Activated T-cell treated with anti-CD3 and anti-CD28 coated beads, Interleukin-2, amount 50 U/mL, for 24 hours (primary cell): ENCODE results near the gene CHST2.
"Not testable (repeated sequence)": the region's sequence is repeated elsewhere in the genome, so short reads cannot be mapped to it uniquely, and the experiment has no call there.

Experiments
- DNase-seq: peaks from one replicate; pipeline ENCODE4 v3.0.0-alpha.2; 2020
- H3K27ac Mint-ChIP-seq: 2 replicates; pipeline ENCODE4 v1.8.0; 2020; ENCODE audit warnings: mild to moderate bottlenecking, mixed read lengths
- H3K27me3 Mint-ChIP-seq: 2 replicates; pipeline ENCODE4 v1.8.0; 2020; ENCODE audit warnings: mixed read lengths
- H3K36me3 Mint-ChIP-seq: 2 replicates; pipeline ENCODE4 v1.8.0; 2020; ENCODE audit warnings: low read depth, mixed read lengths
- H3K4me1 Mint-ChIP-seq: 2 replicates; pipeline ENCODE4 v1.8.0; 2020; ENCODE audit warnings: low read depth, mixed read lengths
- H3K4me3 Mint-ChIP-seq: 2 replicates; pipeline ENCODE4 v1.8.0; 2020; ENCODE audit warnings: mild to moderate bottlenecking, moderate library complexity, mixed read lengths
- H3K9me3 Mint-ChIP-seq: 2 replicates; pipeline ENCODE4 v1.8.0; 2020; ENCODE audit warnings: mixed read lengths

CHST2 gene

GRCh38 chr3:143119009-143119914 is at the start of gene CHST2:
TSS of gene CHST2 (plus strand) at chr3:143119771. CDS start at chr3:143120817, 1,046 bp downstream.
- H3K27ac Mint-ChIP-seq, result peak within 1 kb of the TSS; percentile 52
- H3K4me3 Mint-ChIP-seq, result peak within 1 kb of the TSS; percentile 85
- H3K9me3 Mint-ChIP-seq, result no peaks in the 10 kb centered on the region
- H3K27me3 Mint-ChIP-seq, result peaks cover 8% of the 10 kb centered on the region
- peak; percentile 84 for DNase-seq
- H3K36me3 Mint-ChIP-seq, result peaks cover 5% of the 10 kb centered on the region
- peaks cover 38% of the 10 kb centered on the region for H3K4me1 Mint-ChIP-seq

GRCh38 chr3:143070977-143071551 is 48.5 kb upstream of the CHST2 start:
- H3K9me3 Mint-ChIP-seq, result no peaks in the 10 kb centered on the region
- DNase-seq, result no peak
- H3K27me3 Mint-ChIP-seq, result no peaks in the 10 kb centered on the region
- no peaks in the 10 kb centered on the region for H3K36me3 Mint-ChIP-seq
- H3K27ac Mint-ChIP-seq, result no peak overlapping the region
- no peaks in the 10 kb centered on the region for H3K4me1 Mint-ChIP-seq
- H3K4me3 Mint-ChIP-seq, result no peak overlapping the region

GRCh38 chr3:143071776-143072175 is 47.8 kb upstream of the CHST2 start:
- Mint-ChIP-seq H3K4me3 (no peak overlapping the region), H3K36me3 (no peaks in the 10 kb centered on the region), H3K9me3 (no peaks in the 10 kb centered on the region), H3K27me3 (no peaks in the 10 kb centered on the region), H3K27ac (no peak overlapping the region), H3K4me1 (no peaks in the 10 kb centered on the region)
- DNase-seq, result no peak

GRCh38 chr3:143072298-143073020 is 47.1 kb upstream of the CHST2 start:
- DNase-seq, result not testable (repeated sequence)

GRCh38 chr3:143073541-143073940 is 46.0 kb upstream of the CHST2 start:
- not testable (repeated sequence) for H3K4me1 Mint-ChIP-seq, H3K9me3 Mint-ChIP-seq, H3K27me3 Mint-ChIP-seq, H3K4me3 Mint-ChIP-seq, DNase-seq, H3K36me3 Mint-ChIP-seq, H3K27ac Mint-ChIP-seq

More at GRCh38 chr3:143072298-143073020, 47.1 kb upstream of the CHST2 start:
- not testable (repeated sequence) for H3K4me3 Mint-ChIP-seq, H3K27me3 Mint-ChIP-seq, H3K36me3 Mint-ChIP-seq, H3K4me1 Mint-ChIP-seq, H3K9me3 Mint-ChIP-seq, H3K27ac Mint-ChIP-seq

- H3K9me3 Mint-ChIP-seq, H3K36me3 Mint-ChIP-seq, H3K27me3 Mint-ChIP-seq: not testable (repeated sequence)
These were observed 45.6 kb upstream of the CHST2 start for GRCh38 chr3:143073983-143074382.

GRCh38 chr3:143078883-143079282 is 40.7 kb upstream of the CHST2 start:
- Mint-ChIP-seq H3K36me3 (no peaks in the 10 kb centered on the region), H3K4me3 (no peak overlapping the region), H3K27me3 (no peaks in the 10 kb centered on the region), H3K9me3 (no peaks in the 10 kb centered on the region), H3K27ac (no peak overlapping the region), H3K4me1 (peaks cover 19% of the 10 kb centered on the region)
- DNase-seq, result no peak

More at GRCh38 chr3:143073983-143074382, 45.6 kb upstream of the CHST2 start:
- H3K4me1 Mint-ChIP-seq, H3K27ac Mint-ChIP-seq, DNase-seq, H3K4me3 Mint-ChIP-seq: not testable (repeated sequence)

GRCh38 chr3:143080196-143080595 is 39.4 kb upstream of the CHST2 start:
- Mint-ChIP-seq H3K27ac (no peak overlapping the region), H3K9me3 (no peaks in the 10 kb centered on the region), H3K4me1 (peaks cover 22% of the 10 kb centered on the region), H3K27me3 (peaks cover 2% of the 10 kb centered on the region), H3K36me3 (no peaks in the 10 kb centered on the region), H3K4me3 (no peak overlapping the region)
- DNase-seq, result no peak

- Mint-ChIP-seq H3K27ac (peak overlapping the region; percentile 90), H3K36me3 (no peaks in the 10 kb centered on the region), H3K4me3 (peak overlapping the region; percentile 34), H3K27me3 (peaks cover 2% of the 10 kb centered on the region), H3K4me1 (peaks cover 22% of the 10 kb centered on the region), H3K9me3 (no peaks in the 10 kb centered on the region)
- no peak for DNase-seq
These were observed 38.2 kb upstream of the CHST2 start for GRCh38 chr3:143081365-143081764.

- peak overlapping the region; percentile 34 for H3K4me3 Mint-ChIP-seq
- peak overlapping the region; percentile 90 for H3K27ac Mint-ChIP-seq
- peaks cover 22% of the 10 kb centered on the region for H3K4me1 Mint-ChIP-seq
These were observed 37.5 kb upstream of the CHST2 start for GRCh38 chr3:143081844-143082778.

GRCh38 chr3:143083781-143084180 is 35.8 kb upstream of the CHST2 start:
- H3K9me3 Mint-ChIP-seq, result no peaks in the 10 kb centered on the region
- H3K4me1 Mint-ChIP-seq, result peaks cover 19% of the 10 kb centered on the region
- H3K27me3 Mint-ChIP-seq, result peaks cover 2% of the 10 kb centered on the region
- H3K36me3 Mint-ChIP-seq, result no peaks in the 10 kb centered on the region
- no peak for DNase-seq
- no peak overlapping the region for H3K4me3 Mint-ChIP-seq
- no peak overlapping the region for H3K27ac Mint-ChIP-seq

More at GRCh38 chr3:143081844-143082778, 37.5 kb upstream of the CHST2 start:
- DNase-seq, result peak; percentile 43
- Mint-ChIP-seq H3K9me3 (no peaks in the 10 kb centered on the region), H3K27me3 (peaks cover 2% of the 10 kb centered on the region), H3K36me3 (no peaks in the 10 kb centered on the region)

GRCh38 chr3:143084856-143085731 is 34.5 kb upstream of the CHST2 start:
- Mint-ChIP-seq H3K27ac (no peak overlapping the region), H3K4me3 (no peak overlapping the region), H3K27me3 (peaks cover 2% of the 10 kb centered on the region), H3K36me3 (no peaks in the 10 kb centered on the region), H3K9me3 (no peaks in the 10 kb centered on the region), H3K4me1 (peaks cover 19% of the 10 kb centered on the region)
- no peak for DNase-seq

- H3K27me3 Mint-ChIP-seq, result peaks cover 2% of the 10 kb centered on the region
- H3K27ac Mint-ChIP-seq, result no peak overlapping the region
- H3K4me1 Mint-ChIP-seq, result peaks cover 3% of the 10 kb centered on the region
- H3K4me3 Mint-ChIP-seq, result no peak overlapping the region
- H3K9me3 Mint-ChIP-seq, result no peaks in the 10 kb centered on the region
- no peaks in the 10 kb centered on the region for H3K36me3 Mint-ChIP-seq
- DNase-seq, result no peak
These were observed 30.7 kb upstream of the CHST2 start for GRCh38 chr3:143088835-143089234.
